ENCODE measurements around the gene PKNOX2.

DNA sequence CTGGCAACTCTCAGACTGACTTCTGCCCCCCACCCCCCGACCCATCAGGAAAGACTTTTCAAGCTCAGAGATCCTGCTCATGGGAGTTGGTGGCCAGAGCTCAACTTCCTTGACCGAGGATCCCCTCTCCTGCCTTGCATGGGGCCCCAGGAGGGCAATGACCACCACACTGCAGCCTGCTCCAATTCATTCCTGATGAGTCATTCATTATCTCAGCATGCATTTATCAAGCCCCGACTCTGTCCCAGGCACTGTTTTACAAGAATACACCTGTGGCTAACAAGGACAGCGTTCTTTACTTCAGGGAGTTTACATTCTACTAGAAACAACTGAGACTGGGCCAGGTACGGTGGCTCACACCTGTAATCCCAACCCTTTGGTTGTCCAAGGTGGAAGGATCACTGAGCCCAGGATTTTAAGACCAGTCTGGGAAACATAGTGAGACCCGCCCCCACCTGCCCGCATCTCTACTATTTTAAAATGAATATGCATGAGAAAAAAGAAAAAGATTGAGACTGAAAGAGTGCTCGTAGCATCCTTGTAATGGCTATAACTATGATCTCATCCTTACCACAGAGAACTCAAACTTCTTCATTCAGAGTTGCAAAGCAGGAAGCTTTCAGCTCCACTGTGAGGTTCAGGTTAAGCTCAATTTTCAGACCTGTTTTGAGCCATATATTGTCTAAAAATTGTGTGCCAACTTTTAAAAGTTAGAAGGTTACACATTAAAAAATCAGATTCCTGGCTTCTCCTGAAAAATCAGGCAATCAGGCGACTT is 271.1 kb downstream of the PKNOX2 start:
- no peak for TF ChIP-seq HMGN3 (IDR thresholded peaks at IDR 0.05; ENCODE audit: borderline replicate concordance, extremely low read depth, insufficient read length, low read depth, low read length)
- TF ChIP-seq, protein P1, sequence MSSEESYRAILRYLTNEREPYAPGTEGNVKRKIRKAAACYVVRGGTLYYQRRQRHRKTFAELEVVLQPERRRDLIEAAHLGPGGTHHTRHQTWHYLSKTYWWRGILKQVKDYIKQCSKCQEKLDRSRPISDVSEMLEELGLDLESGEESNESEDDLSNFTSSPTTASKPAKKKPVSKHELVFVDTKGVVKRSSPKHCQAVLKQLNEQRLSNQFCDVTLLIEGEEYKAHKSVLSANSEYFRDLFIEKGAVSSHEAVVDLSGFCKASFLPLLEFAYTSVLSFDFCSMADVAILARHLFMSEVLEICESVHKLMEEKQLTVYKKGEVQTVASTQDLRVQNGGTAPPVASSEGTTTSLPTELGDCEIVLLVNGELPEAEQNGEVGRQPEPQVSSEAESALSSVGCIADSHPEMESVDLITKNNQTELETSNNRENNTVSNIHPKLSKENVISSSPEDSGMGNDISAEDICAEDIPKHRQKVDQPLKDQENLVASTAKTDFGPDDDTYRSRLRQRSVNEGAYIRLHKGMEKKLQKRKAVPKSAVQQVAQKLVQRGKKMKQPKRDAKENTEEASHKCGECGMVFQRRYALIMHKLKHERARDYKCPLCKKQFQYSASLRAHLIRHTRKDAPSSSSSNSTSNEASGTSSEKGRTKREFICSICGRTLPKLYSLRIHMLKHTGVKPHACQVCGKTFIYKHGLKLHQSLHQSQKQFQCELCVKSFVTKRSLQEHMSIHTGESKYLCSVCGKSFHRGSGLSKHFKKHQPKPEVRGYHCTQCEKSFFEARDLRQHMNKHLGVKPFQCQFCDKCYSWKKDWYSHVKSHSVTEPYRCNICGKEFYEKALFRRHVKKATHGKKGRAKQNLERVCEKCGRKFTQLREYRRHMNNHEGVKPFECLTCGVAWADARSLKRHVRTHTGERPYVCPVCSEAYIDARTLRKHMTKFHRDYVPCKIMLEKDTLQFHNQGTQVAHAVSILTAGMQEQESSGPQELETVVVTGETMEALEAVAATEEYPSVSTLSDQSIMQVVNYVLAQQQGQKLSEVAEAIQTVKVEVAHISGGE (CRISPR knock-in tag; IDR thresholded peaks at IDR 0.05): no peak
- TF ChIP-seq SIN3B (IDR thresholded peaks at IDR 0.05; ENCODE audit: low read depth): no peak
- TF ChIP-seq POLR3A (IDR thresholded peaks at IDR 0.05; ENCODE audit: borderline replicate concordance, extremely low read depth, insufficient read depth, insufficient read length): no peak
- TF ChIP-seq, protein P2, sequence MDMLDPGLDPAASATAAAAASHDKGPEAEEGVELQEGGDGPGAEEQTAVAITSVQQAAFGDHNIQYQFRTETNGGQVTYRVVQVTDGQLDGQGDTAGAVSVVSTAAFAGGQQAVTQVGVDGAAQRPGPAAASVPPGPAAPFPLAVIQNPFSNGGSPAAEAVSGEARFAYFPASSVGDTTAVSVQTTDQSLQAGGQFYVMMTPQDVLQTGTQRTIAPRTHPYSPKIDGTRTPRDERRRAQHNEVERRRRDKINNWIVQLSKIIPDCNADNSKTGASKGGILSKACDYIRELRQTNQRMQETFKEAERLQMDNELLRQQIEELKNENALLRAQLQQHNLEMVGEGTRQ (CRISPR knock-in tag; IDR thresholded peaks at IDR 0.05): no peak
- TF ChIP-seq, protein P3, sequence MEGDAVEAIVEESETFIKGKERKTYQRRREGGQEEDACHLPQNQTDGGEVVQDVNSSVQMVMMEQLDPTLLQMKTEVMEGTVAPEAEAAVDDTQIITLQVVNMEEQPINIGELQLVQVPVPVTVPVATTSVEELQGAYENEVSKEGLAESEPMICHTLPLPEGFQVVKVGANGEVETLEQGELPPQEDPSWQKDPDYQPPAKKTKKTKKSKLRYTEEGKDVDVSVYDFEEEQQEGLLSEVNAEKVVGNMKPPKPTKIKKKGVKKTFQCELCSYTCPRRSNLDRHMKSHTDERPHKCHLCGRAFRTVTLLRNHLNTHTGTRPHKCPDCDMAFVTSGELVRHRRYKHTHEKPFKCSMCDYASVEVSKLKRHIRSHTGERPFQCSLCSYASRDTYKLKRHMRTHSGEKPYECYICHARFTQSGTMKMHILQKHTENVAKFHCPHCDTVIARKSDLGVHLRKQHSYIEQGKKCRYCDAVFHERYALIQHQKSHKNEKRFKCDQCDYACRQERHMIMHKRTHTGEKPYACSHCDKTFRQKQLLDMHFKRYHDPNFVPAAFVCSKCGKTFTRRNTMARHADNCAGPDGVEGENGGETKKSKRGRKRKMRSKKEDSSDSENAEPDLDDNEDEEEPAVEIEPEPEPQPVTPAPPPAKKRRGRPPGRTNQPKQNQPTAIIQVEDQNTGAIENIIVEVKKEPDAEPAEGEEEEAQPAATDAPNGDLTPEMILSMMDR (IDR thresholded peaks at IDR 0.05 in 2 of 3, conservative IDR thresholded peaks at IDR 0.05 in 1 of 3; ENCODE audit: insufficient read depth in 2 of 3, low read depth in 1 of 3, low read length in 3 of 3): no peak
